22Rv1 (cell line): ENCODE measurements around the gene DSCAM.
"Not testable (repeated sequence)": the region's sequence is repeated elsewhere in the genome, so short reads cannot be mapped to it uniquely, and the experiment has no call there.

Experiments
- H3K27ac ChIP-seq: fragments of 450-650 bp; 2 replicates; pipeline ENCODE4 v1.5.1; 2017
- CTCF ChIP-seq: fragments of 450-650 bp; IDR thresholded peaks from 2 replicates; pipeline ENCODE4 v1.5.1; 2017; ENCODE audit warnings: mild to moderate bottlenecking
- ZFX ChIP-seq: fragments of 450-650 bp; IDR thresholded peaks from 2 replicates; pipeline ENCODE4 v1.6.1; 2017; ENCODE audit warnings: antibody characterized with exemption, borderline replicate concordance

The DSCAM gene

GRCh38 chr21:40194185-40194980, 652.6 kb downstream of the DSCAM start:
- H3K27ac ChIP-seq, result no peak overlapping the region
- no peak for TF ChIP-seq CTCF
- no peak for TF ChIP-seq ZFX

DNA sequence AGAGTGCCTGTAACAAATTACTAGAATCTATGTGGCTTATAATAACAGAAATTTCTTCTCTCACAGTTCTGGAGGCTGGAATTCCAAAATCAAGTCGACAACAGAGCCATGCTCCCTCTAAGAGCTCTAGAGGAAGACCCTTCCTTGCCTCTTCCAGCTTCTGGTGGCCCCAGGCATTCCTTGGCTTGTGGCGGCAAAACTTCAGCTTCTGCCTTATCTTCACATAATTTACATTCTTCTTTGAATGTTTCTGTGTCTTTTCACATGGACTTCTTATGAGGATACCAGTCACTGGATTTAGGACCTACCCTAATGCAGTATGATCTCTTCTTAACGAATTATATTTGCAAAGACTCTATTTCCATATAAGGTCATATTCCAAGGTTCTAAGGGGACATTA, 655.3 kb downstream of the DSCAM start:
- TF ChIP-seq ZFX, result no peak
- no peak overlapping the region for H3K27ac ChIP-seq

- H3K27ac ChIP-seq, result no peak overlapping the region
- TF ChIP-seq ZFX, result no peak
- no peak for TF ChIP-seq CTCF
Measured at GRCh38 chr21:40191196-40191595, 655.8 kb downstream of the DSCAM start.

- no peak for TF ChIP-seq ZFX
- no peak for TF ChIP-seq CTCF
Measured at GRCh38 chr21:40187946-40188654, 658.9 kb downstream of the DSCAM start.

GRCh38 chr21:40187244-40187643, 659.7 kb downstream of the DSCAM start:
- no peak for TF ChIP-seq ZFX
- TF ChIP-seq CTCF, result no peak
- no peak overlapping the region for H3K27ac ChIP-seq

More at GRCh38 chr21:40187946-40188654, 658.9 kb downstream of the DSCAM start:
- no peak overlapping the region for H3K27ac ChIP-seq

GRCh38 chr21:40186045-40186444, 660.9 kb downstream of the DSCAM start:
- H3K27ac ChIP-seq, result no peak overlapping the region
- TF ChIP-seq ZFX, result no peak
- no peak for TF ChIP-seq CTCF

DNA sequence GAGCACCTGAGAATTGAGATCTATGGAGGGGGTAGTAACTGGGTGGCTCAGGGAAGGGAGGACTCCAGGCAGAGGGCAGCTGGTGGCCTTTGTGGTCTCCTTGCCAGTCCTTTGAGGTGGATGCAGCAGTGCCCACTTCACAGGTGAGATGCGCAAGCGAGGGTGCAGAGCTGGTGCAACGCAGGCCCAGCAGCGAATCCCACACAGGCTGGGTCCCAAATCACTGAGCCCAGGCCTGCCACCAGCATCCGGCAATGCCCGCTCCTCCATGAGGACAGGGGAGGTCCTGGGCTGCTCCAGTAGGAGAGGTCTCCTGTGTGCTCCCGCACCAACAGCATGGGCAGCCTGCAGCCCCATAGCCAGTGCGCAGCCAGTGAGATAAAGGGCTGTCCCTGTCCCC, 661.8 kb downstream of the DSCAM start:
- no peak for TF ChIP-seq CTCF

DNA sequence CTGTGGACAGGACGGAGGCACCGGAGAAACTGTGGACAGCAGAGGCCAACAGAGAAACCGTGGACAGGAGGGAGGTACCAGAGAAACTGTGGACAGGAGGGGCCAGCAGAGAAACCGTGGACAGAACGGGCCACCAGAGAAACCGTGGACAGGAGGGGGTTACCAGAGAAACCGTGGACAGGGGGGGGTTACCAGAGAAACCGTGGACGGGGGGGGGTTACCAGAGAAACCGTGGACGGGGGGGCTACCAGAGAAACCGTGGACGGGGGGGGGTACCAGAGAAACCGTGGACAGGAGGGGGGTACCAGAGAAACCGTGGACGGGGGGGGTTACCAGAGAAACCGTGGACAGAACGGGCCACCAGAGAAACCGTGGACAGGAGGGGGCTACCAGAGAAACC, 664.5 kb downstream of the DSCAM start:
- H3K27ac ChIP-seq, result not testable (repeated sequence)

More for the DNA sequence above, 661.8 kb downstream of the DSCAM start:
- no peak overlapping the region for H3K27ac ChIP-seq
